ENCODE measurements around the gene LAMC2.

GRCh38 chr1:183200451-183200850, 14.4 kb downstream of the LAMC2 start:
- TF ChIP-seq CTCF (conservative IDR thresholded peaks at IDR 0.05; ENCODE audit: low read length) (no peak), EZH2phosphoT487 (IDR thresholded peaks at IDR 0.05; ENCODE audit: borderline replicate concordance) (no peak)

Data from Loucy (cell line).